ENCODE results near the gene ENG.
A peak's percentile ranks its signal among the peaks of the same experiment; 100 is the strongest.
"Not testable (repeated sequence)": the region's sequence is repeated elsewhere in the genome, so short reads cannot be mapped to it uniquely, and the experiment has no call there.

The ENG gene

DNA sequence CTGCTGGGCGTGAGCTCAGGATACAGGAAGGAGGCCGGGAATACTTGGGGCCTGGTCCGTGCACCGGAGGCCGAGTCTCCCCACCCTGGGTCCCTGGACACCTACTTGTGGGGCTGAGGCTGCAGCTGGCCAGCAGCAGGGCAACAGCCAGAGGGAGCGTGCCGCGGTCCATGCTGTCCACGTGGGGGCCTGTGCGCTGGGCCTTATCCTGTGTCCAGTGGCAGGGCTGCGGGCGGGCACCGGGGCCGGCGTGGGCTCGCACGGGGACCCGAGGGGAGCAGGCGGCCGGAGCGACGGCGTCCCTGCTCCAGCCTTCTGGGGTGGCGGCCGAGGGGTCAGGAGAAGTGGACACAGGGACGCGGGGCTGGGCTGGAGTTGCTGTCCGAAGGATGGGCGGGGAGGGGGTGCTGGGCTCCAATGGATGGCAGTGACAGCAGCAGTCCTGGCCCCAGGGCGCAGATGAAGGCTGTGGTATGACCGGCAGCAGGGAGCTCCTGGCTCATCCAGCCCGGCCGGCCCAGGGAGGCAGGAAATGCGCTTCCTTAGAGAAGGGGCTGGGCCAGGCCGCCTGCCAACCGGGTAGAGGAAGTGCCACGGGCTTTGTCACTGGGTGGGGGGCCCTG lies at the start of gene ENG:
ENG (minus strand) TSS at position 475 of the 623 bp plus-strand sequence; CDS start at position 172, 303 bp downstream.
- peak; percentile 77 for DNase-seq (ENCODE audit: low spot score)

DNA sequence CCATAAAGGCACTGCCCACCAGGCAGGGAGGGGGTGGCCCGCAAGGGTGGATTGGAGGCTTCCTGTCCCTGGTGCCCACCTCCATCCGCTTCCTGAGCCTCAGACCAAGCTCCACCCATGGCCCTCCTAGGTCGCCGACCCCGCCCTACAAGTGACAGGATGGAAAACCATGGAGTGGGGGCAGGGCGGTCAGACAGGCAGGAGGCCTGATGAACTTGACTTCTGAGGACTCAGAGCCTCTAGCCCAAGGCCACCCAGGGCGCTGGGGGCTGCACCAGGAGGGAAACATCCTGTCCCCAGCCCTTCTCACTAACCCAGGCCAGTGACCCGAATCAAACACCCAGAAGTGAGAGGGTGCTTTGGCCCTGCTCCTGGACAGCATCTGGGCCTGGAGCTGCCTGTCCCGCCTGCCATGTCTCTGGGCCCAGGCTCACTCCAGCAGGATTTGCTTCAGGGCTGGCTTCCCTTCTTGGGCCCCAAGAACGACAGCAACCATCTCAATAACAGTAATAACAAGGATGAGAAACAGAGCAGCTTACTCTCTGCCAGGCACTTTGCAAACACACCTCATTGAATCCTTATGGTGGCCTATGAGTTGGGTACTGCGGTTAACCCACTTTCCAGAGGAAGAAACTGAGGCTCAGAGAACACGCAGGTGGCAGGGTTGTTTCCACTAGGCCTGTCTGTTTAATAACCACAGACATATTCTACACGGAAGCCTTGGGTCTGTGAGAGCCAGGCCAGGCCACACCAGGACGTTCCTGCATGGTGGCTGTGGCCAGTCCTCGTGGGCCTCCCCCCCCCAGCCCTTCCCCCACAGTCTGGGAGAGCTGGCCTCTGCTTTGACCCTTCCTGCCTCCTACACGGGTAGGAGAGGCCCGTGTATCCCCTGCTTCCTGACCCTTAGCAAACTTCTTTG lies 49.4 kb upstream of the ENG start:
- no peak for DNase-seq (ENCODE audit: low spot score)

DNA sequence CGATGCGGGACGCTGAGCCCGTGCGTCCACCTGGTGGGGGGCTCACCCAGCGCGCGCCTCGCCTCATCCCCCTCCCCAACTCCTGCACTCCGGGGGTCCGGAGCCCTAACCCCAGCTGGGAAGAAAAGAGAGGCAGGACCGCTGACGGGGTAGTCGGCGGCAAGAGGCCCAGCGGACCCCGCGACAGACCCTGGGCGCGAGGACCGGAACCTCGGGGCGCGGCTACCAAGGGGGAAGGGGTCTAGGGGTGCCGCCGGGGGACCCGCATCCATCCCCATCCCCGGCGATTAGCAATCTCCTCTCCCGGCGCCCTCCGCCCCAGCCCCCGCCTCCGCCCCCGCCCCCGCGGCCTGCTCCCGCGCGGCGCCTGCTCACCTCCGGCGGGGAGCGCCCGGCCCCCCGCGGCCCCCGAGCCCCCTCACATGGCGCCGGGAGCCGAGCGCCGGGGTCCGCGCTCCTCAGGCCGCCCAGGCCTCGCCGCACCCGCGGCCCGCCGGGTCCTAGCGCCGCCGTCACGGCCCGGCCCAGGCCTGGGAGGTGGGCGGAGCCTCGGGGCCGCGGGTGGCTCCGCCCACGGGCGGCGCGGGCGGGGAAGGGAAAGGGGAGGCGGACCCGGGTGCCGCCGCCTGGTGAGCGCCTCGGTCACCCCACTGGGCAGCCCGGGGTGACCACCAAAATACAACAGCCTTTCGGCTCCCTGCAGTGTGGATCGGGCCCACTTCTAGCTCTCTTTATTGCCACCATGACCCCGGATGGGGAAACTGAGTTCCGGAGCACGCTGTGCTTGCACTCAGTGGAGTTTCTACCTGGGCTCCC lies 44.9 kb upstream of the ENG start, which contains the start of gene ST6GALNAC6:
ST6GALNAC6 (minus strand) TSS at position 476 of the 816 bp plus-strand sequence. CDS start 1,622 bp downstream, outside the sequence.
- peak; percentile 93 for DNase-seq (ENCODE audit: low spot score)

DNA sequence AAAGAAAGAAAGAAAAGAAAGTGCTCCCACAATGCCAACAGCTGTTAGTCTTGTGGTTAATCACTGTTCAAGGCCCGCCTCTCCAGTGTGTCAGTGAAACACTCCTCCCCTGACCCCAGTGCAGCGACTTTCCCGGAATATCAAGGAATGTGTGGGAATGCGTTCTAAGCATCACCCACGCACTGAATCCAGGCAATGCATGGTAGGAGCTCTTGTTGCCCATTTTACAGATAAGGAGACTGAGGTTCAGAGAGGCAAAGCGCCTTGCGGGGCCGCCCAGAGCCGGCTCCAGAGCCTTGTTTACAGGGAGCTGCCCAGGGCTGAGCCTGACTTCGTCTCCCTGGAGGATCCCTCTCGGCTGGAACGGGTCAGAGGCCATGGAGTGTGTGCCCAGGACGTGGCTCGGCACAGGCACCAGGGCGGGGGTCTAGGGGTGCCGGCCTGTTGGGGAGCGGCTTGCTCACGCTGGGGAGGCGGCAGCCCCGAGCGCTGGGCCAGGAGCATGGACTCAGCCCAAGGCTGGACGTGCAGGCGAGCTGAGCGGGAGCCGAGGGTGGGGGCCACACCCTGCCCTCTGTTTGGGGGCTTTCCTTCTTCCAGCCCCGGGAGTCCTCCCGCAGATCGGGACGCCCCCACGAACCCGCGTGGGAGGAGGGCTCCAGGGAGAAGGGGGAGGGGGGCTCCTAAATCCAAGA lies 44.1 kb upstream of the ENG start:
- DNase-seq (ENCODE audit: low spot score), result peak; percentile 77

DNA sequence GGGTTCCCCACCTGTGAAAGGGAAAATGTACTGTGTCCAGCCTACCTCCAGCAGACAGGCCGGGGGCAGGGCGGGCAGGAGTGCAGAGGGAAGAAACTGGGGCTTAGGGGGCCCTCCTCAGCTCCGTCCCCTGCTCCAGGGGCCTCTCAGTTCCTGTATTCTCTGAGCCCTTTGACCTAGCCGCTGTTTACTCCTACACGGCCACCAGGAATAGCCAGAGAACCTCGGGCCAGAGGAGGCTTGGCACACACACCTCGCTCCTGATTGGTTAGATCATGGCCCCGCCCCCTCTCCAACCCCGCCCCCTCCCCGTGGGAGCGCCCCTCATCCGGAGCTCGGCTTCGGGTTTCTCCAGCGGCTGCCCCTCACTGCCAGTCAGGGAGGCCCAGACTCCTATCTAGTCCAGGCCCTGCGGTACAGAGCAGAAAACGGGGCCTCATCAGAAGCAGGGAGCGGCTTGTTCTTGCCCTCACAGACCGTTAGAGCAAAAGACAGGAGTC lies 42.8 kb upstream of the ENG start:
- DNase-seq (ENCODE audit: low spot score), result peak; percentile 91

DNA sequence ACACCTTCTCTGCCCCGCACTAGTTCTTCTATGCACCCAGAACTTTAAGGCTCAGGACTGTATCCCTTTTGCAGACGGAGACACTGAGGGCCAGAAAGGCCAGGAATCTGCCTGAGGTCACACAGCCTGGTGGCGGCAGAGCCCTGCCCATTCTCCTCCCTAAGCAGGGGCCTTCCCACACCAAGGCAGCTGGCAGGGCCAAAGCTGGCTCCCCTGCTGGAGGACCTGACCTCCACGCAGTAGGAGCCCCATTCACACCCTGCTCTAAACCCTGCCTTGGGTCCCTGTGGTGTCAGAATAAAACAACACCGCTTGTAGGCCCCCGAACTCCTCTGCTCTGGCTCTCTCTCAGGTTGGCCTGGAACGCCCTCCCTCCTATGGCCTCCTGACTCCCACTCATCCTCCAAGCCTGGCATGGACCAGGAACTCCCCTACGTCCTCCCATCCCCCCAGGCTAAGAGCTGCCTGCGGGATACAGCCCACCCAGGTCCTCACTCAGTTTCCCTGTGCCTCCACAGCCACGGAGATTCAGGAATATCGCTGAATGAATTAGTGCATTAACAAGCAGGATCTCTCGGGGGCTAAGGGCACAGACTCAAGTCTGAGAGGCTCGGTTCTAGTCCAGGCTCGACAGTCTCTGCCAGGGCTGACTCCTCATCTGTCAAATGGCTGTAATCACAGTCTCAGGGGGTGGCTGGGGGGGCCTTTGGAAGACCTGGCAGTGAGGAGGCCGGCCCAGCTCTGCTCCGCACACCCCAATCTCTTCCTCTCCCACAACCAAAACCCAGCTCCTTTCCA lies 42.1 kb upstream of the ENG start:
- no peak for DNase-seq (ENCODE audit: low spot score)

DNA sequence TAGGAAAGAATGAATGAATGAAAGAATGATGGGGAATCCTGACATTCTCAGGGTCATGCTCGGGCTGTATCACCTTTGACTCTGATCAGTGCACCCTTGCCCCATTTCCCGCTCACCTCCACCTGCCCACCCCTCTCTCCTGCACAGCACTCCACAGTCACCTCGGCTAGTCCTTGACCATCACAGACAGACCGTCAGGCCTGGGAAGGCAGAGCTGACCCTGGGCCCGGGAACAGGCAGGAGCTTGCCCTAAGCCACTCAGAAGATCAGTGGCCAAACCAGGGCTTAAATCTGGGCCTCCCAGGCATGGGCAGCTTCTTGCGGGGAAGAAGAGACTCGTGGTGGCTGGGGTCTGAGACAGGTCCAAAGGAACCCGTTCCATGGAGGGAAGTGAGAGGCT lies 41.4 kb upstream of the ENG start:
- no peak for DNase-seq (ENCODE audit: low spot score)

DNA sequence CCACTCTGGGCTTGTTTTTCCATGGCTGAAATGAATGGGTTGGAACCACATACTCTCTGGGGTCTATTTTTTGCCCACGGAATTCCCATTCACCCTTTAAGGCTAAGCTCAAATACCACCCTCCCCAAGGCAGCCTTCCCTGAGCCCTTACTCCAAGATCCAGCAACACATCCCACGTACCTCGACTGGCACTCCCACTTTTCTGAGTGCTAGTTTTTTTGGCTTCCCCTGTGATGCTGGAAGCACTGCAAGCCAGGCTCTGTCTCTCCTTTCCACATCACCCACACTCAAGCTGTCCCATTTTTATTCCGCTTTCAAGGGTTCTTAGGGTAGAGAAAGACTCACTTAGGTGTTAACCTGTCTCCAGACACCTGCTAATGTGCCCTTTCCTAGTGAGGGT lies 38.9 kb upstream of the ENG start:
- DNase-seq (ENCODE audit: low spot score), result no peak

DNA sequence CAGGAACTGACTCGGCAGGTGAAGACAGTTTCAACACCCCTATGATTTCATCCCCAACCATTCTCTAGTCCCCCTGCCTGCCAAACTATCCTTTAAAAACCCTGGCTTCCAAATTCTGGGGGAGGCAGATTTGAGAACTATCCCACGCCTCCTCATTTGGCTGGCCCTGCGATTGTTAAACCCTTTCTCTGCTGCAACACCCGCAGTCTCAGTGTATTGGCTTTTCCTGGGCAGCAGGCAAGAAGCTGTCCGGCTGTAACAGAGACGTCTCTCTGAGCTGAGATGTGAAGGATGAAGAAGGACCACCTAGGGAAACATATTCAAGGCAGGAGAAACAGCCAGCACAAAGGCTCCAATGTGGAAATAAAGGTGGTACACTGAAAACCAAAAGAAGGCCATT lies 38.4 kb upstream of the ENG start:
- no peak for DNase-seq (ENCODE audit: low spot score)

DNA sequence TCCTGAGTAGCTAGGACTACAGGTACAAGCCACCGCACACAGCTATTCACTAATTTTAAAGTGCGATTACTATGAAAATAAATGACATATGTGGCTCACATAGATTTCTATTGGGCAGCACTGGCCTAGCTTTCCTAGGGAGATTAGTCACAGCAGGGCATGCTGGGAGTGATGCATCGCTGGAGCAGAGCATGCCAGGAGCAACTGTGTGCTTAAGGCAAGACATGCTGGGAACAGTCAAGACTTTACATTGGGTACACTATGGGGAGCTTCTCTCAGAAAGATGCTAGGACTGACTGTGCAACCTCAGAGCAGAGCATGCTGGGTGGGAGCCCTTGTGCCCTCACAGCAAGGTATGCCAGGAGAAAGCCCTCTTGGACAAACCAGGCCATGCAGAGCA lies 35.6 kb upstream of the ENG start:
- DNase-seq (ENCODE audit: low spot score), result no peak

DNA sequence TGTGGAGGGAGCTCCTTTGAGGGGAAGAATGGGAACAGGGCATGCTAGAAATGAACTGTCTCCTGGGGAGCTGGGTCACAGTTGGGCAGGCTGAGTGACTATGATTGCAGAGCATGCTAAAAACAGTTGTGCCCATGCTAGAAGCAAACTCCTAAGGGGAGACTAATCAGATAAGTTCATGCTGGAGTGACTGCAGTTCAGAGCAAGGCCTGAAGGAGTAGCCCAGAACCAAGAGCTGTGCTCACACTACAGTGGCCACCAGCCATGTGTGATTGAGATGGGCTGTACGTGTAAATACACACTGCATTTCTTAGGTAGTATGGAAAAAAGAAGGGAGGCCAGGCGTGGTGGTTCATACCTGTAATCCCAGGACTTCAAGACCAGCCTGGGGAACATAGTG lies 33.3 kb upstream of the ENG start:
- DNase-seq (ENCODE audit: low spot score), result no peak

DNA sequence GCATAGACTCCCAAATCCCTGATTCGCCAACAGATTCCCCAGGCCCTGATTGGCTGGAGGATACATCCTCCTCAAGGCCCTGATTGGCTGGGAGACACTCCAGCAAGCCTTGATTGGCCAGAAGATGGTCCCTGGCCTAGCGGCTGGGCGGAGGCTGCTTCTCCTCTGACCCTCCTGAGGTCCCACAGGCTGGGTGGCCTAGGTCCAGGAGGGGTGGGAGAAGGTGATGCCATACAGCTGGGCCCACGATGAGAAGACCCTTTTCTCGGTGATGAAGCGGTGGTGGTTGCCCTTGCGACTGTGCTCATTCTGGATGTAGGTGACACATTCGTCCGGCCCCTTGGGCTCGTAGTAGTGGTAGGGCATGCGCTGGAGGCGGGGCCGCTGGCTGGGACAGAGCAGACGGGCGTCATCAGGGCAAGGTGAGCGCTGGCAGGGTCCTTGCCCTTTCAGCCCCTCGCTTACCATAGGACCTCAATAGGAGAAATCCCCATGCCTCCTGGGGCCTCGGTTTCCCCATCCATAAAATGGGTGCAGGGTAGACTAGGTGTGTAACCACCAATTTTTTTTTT lies 32.0 kb upstream of the ENG start:
- no peak for DNase-seq (ENCODE audit: low spot score)

DNA sequence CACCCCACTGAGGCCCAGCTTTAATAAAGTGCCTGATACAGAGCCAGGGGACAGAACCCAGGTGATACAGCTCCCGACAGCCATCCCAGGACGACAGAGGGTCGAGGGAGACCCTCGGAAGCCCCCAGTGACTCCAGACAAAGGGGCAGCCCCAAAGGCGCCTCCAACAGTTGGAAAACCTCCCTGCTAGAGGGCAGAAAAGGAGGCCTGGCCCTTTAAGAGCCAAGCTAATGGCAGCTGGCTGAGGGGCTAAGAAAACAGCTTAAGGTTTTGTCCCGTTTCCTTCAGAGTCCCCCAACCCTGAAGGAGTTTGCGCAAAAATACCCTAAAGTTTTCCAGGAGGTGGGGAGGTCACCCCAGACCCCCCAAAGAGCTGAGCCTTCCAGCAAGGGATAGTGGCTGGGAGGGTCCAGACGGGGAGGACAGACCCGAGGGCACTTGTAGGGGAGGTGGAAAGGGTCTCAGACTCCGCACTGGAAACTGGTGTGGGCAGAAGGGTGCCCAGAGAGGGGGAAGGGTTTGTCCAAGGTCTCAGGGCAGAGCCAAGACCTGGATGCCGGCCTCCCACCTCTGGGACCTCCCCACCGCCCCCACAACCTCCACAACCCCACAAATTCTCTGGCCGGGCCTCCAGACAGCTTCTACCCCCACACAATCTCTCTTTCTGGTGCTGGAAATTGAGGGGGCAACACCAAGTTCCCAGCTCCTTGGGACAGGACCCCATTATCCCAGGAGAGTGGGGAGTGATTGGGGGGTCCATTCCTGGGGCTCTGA lies 31.2 kb upstream of the ENG start:
- no peak for DNase-seq (ENCODE audit: low spot score)

DNA sequence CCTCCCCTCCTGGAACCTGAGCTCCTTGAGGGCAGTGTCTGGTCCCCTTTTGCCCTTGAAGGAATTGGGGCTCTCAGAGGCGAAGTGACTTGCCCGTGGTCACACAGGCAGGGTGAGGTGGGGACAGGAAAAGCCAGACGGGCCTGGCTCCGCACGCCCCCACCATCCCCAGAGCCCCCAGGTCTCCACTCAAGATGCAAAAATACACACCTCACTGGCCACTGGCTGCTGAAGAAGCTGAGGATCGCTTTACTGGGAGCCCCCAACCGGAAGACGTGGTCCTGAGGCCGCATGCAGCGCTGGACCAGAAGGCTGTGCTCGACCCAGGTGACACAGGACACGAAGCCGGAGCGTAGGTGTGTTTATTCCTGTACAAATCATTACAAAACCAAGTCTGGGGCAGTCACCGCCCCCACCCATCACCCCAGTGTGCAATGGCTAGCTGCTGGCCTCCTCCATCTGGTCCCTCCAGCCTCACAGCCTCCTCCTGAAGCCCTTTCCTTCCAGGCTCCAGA lies 30.6 kb upstream of the ENG start:
- no peak for DNase-seq (ENCODE audit: low spot score)

DNA sequence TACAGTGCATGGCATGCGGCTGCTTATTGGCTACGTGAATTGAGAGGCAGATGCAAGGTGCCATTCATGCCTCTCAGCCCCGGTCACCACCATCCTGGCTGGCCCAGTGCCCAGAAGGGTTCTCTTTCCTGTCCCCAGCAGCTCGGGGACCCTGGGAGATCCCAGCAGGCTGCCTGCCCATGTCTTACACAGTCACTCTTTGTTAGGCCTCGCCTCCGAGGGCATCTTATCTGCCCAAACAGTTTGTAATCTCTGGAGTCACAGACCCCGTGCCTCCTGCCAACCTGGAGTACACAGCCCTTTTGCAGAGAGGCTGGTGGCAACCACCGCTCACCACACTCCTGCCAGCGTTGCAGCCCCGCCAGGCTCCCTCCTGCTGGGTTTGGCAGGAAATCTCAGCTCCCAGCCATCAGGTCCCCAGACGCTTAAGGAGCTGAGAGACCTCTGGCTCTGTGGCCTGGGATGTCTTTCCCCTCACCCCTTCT lies 30.0 kb upstream of the ENG start:
- no peak for DNase-seq (ENCODE audit: low spot score)

DNA sequence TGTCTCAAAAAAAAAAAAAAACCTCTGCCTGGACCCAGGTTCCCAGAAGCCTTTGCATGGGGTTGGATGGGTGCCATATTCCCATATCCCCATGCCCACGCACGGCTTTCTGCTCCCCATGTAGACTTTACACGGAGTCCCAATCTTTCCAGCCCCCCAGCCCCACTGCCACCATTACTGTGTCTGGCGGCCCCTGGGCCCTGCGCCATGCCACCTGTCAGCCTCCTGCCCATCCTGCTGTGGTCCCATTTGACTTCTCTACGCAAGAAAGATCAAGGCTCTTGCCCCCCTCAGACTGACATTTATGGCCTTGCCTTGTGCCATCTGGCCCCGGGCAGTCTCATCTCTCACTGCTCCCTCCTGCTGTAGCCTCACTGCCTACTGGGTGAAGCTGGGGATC lies 29.5 kb upstream of the ENG start:
- no peak for DNase-seq (ENCODE audit: low spot score)

DNA sequence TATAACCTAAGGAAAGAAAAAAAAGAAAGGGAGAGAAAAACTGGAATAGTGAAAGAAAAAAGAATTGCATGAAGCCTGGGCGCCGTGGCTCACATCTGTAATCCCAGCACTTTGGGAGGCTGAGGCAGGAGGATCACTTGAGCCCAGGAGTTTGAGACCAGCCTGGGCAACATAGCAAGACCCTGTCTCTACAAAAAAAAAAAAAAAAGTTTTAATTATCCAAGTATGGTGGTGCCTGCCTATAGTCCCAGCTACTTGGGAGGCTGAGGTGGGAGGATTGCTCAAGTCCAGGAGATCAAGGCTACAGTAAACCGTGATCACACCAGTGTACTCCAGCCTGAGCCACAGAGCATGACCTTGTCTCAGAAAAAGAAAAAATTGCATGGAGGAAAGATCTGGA lies 27.3 kb upstream of the ENG start:
- DNase-seq (ENCODE audit: low spot score), result not testable (repeated sequence)

DNA sequence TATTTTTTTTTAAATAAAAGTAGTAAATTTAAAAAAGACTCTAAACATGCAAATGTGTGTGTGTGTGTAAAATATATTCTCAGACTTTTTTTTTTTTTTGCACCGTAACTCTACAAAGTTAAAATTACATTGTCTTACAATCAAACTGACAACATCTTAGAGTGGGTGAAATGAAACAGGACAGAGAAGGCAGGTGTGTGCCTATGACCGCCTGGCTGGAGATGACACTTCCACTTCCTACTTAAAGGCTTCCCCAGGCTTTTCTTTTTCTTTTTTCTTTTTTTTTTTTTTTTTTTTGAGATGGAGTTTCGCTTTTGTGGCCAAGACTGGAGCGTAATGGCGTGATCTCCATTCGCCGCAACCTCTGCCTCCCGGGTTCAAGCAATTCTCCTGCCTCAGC lies 25.7 kb upstream of the ENG start:
- no peak for DNase-seq (ENCODE audit: low spot score)

DNA sequence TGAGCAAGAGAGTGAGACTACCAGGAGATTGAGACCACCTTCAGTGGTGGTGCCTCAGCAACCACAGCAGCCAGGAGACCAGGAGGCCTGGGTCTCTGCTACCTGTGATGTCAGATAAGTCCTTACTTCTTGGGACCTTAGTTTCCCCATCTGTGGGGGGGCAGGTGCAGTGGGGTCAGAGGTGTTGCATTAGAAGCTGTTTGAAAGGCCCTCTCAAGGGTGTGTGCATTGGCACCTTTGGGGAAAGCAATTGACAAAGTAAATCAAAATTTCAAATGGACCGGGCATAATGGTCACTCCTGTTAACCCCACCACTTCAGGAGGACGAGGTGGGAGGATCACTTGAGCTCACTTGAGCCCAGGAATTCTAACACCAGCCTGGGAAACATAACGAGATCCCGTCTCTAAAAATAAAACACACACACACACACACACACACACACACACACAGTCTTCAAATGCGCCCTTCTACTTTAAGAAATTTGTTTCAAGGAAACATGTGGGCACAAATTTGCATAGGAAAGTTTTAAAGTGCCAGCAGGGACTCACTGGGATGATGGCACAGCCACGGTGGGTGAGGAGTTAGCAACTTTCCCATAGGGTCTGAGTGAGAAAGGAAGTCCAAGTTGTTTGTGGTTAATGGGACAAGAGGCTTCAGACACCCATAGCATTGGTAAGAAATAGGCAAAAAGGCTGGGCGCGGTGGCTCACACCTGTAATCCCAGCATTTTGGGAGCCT lies 24.4 kb upstream of the ENG start:
- no peak for DNase-seq (ENCODE audit: low spot score)
